Suprapubic skin (tissue), 4 donors: Measurements from ENCODE around the gene USP47.

Experiments used
- CTCF ChIP-seq, 2 donors: fragments of 200-600 bp in 1 of 2; fragments of 450-650 bp in 1 of 2; sonication (generic) in 1 of 2; IDR thresholded peaks; one replicate each; pipeline ENCODE4 v1.5.1; 2016 to 2019; ENCODE audit warnings: antibody characterized with exemption in 2 of 2, mild to moderate bottlenecking in 1 of 2, moderate library complexity in 1 of 2
- EP300 ChIP-seq: sonication (generic); formaldehyde crosslinking; IDR thresholded peaks from one replicate; pipeline ENCODE4 v1.6.1; 2017; ENCODE audit warnings: antibody characterized with exemption
- POLR2A ChIP-seq, 2 donors: fragments of 450-650 bp; IDR thresholded peaks; one replicate each; pipeline ENCODE4 v1.6.1; 2017; ENCODE audit warnings: antibody characterized with exemption in 2 of 2, mild to moderate bottlenecking in 2 of 2, moderate library complexity in 2 of 2
- POLR2AphosphoS5 ChIP-seq, 3 donors: sonication (generic); formaldehyde crosslinking; IDR thresholded peaks; one replicate each; pipeline ENCODE4 v1.6.1; 2017; ENCODE audit warnings: antibody characterized with exemption in 3 of 3

- TF ChIP-seq CTCF (IDR thresholded peaks at IDR 0.05), result no peak
- TF ChIP-seq POLR2AphosphoS5 (IDR thresholded peaks at IDR 0.05), result no peak
- no peak for TF ChIP-seq POLR2A (IDR thresholded peaks at IDR 0.05)
- TF ChIP-seq EP300, result no peak
Observed at GRCh38 chr11:11882539-11882938, 40.8 kb downstream of the USP47 start.
